HuH-7.5 (cell line): ENCODE results near the gene LNPEP.

Source experiments
- DNase-seq: peaks from one replicate; pipeline ENCODE4 v3.0.0; 2011; ENCODE audit warnings: low spot score

LNPEP gene

GRCh38 chr5:96961053-96961452, 25.2 kb downstream of the LNPEP start:
- DNase-seq, result no peak

GRCh38 chr5:96962540-96962991, 26.7 kb downstream of the LNPEP start:
- no peak for DNase-seq

GRCh38 chr5:96963267-96963666, 27.4 kb downstream of the LNPEP start:
- no peak for DNase-seq

- DNase-seq, result no peak
Measured at GRCh38 chr5:96966801-96967200, 30.9 kb downstream of the LNPEP start.

GRCh38 chr5:96967400-96967799, 31.5 kb downstream of the LNPEP start:
- no peak for DNase-seq

GRCh38 chr5:96968074-96968473, 32.2 kb downstream of the LNPEP start:
- no peak for DNase-seq

- no peak for DNase-seq
Measured at GRCh38 chr5:96968614-96969013, 32.7 kb downstream of the LNPEP start.

GRCh38 chr5:96969366-96969765, 33.5 kb downstream of the LNPEP start:
- no peak for DNase-seq

- DNase-seq, result no peak
Measured at GRCh38 chr5:96972599-96973334, 36.9 kb downstream of the LNPEP start.

GRCh38 chr5:96973532-96974401, 37.9 kb downstream of the LNPEP start:
- DNase-seq, result no peak

- no peak for DNase-seq
Measured at GRCh38 chr5:96975656-96976055, 39.8 kb downstream of the LNPEP start.

GRCh38 chr5:96977228-96977627, 41.3 kb downstream of the LNPEP start:
- DNase-seq, result no peak

- no peak for DNase-seq
Measured at GRCh38 chr5:96978812-96979449, 43.1 kb downstream of the LNPEP start.

- DNase-seq, result no peak
Measured at GRCh38 chr5:96984506-96985192, 48.8 kb downstream of the LNPEP start.

- no peak for DNase-seq
Measured at GRCh38 chr5:96986450-96986849, 50.6 kb downstream of the LNPEP start.

- no peak for DNase-seq
Measured at GRCh38 chr5:96990102-96990501, 54.2 kb downstream of the LNPEP start.

- no peak for DNase-seq
Measured at GRCh38 chr5:96991708-96992107, 55.8 kb downstream of the LNPEP start.

- DNase-seq, result no peak
Measured at GRCh38 chr5:96993760-96994159, 57.9 kb downstream of the LNPEP start.

- no peak for DNase-seq
Measured at GRCh38 chr5:96994493-96994892, 58.6 kb downstream of the LNPEP start.

- no peak for DNase-seq
Measured at GRCh38 chr5:96995419-96995818, 59.5 kb downstream of the LNPEP start.

- no peak for DNase-seq
Measured at GRCh38 chr5:96997265-96997859, 61.5 kb downstream of the LNPEP start.

- DNase-seq, result no peak
Measured at GRCh38 chr5:96999856-97000255, 64.0 kb downstream of the LNPEP start.
